Loucy (cell line): Measurements from ENCODE around the gene CAPN10.

ENCODE experiments used
- H2AFZ ChIP-seq: fragments of 200-600 bp; sonication (generic); 2 replicates; pipeline ENCODE4 v1.6.0; 2016; ENCODE audit warnings: antibody characterized with exemption, mild to moderate bottlenecking, low read length, moderate library complexity
- H3F3A ChIP-seq: fragments of 200-600 bp; 2 replicates; pipeline ENCODE4 v1.6.0; 2016; ENCODE audit warnings: antibody characterized with exemption, low read depth, mild to moderate bottlenecking
- H3K27me3 ChIP-seq: fragments of 200-600 bp; sonication (generic); 2 replicates; pipeline ENCODE4 v1.6.1; 2014; ENCODE audit warnings: low read length, mild to moderate bottlenecking; ENCODE audit not compliant: insufficient read depth, poor library complexity, severe bottlenecking
- H3K36me3 ChIP-seq: fragments of 200-600 bp; sonication (generic); 2 replicates; pipeline ENCODE4 v1.6.1; 2016; ENCODE audit warnings: low read length; ENCODE audit not compliant: insufficient read depth
- H3K4me1 ChIP-seq: fragments of 200-600 bp; sonication (generic); 2 replicates; pipeline ENCODE4 v1.5.1; 2014; ENCODE audit warnings: low read length, mild to moderate bottlenecking; ENCODE audit not compliant: insufficient read depth, poor library complexity, severe bottlenecking
- H3K4me2 ChIP-seq: fragments of 200-600 bp; sonication (generic); 2 replicates; pipeline ENCODE4 v1.6.0; 2014; ENCODE audit warnings: antibody characterized with exemption, low read length, low read depth, mild to moderate bottlenecking; ENCODE audit not compliant: poor library complexity, severe bottlenecking
- H3K4me3 ChIP-seq: fragments of 200-600 bp; sonication (generic); 2 replicates; pipeline ENCODE4 v1.5.1; 2014; ENCODE audit warnings: low read length, mild to moderate bottlenecking, mixed read lengths; ENCODE audit not compliant: poor library complexity, severe bottlenecking
- H3K79me2 ChIP-seq: fragments of 200-600 bp; sonication (generic); 2 replicates; pipeline ENCODE4 v1.6.1; 2014; ENCODE audit warnings: low read length; ENCODE audit not compliant: insufficient read depth
- H3K9ac ChIP-seq: fragments of 200-600 bp; sonication (generic); 2 replicates; pipeline ENCODE4 v1.6.0; 2014; ENCODE audit warnings: mild to moderate bottlenecking, low read depth, low read length, moderate library complexity; ENCODE audit not compliant: poor library complexity, severe bottlenecking
- H3K9me2 ChIP-seq: fragments of 200-600 bp; sonication (generic); replicated peaks from 2 replicates; pipeline ENCODE4 v1.6.1; 2016; ENCODE audit warnings: low read depth, low read length, mixed read lengths
- H3K9me3 ChIP-seq: fragments of 200-600 bp; sonication (generic); 2 replicates; pipeline ENCODE4 v1.6.1; 2014; ENCODE audit warnings: mild to moderate bottlenecking, antibody characterized with exemption, low read length, low read depth; ENCODE audit not compliant: insufficient read depth
- H4K20me1 ChIP-seq: fragments of 200-600 bp; sonication (generic); 2 replicates; pipeline ENCODE4 v1.6.0; 2014; ENCODE audit warnings: antibody characterized with exemption, low read length, mild to moderate bottlenecking; ENCODE audit not compliant: insufficient read depth, poor library complexity, severe bottlenecking
- EZH2phosphoT487 ChIP-seq: fragments of 200-600 bp; IDR thresholded peaks from 2 replicates; pipeline ENCODE4 v1.6.1; 2018; ENCODE audit warnings: antibody characterized with exemption, mild to moderate bottlenecking, moderate library complexity, borderline replicate concordance
- TF ChIP-seq, protein P1 (sequence below): fragments of 200-600 bp; sonication (generic); conservative IDR thresholded peaks from 2 replicates; pipeline ENCODE4 v1.5.1; 2014; ENCODE audit warnings: mild to moderate bottlenecking, antibody characterized with exemption, low read length

The CAPN10 gene

DNA sequence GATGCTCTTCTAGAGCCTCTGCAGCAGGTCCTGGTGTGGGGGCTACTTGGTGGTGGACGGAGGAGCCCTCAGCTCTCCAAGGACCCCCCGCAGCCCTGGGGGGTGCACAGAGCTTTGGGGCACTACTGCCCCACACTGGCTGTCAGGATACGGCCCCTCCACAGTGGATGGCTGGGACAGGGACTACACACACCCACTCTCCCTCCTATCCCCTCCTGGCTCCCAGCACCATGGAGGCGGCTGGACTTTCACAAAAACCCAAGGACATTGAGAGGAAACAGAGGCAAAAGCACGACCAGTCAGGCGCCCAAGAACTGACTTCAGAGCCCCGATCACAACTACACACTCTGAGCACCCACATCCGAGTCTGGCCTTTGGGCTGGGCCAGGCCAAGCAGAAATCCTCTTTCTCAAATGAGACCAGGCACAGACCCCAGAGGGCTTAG, 51.4 kb downstream of the CAPN10 start:
- no peaks in the 10 kb centered on the region for H3K27me3 ChIP-seq
- no peaks in the 10 kb centered on the region for H3K36me3 ChIP-seq
- no peaks in the 10 kb centered on the region for H3F3A ChIP-seq
- H3K4me2 ChIP-seq, result no peak overlapping the region
- no peaks in the 10 kb centered on the region for H3K9me2 ChIP-seq
- H3K9ac ChIP-seq, result no peak overlapping the region
- no peaks in the 10 kb centered on the region for H4K20me1 ChIP-seq
- no peak overlapping the region for H2AFZ ChIP-seq
- TF ChIP-seq EZH2phosphoT487, result no peak
- TF ChIP-seq, protein P1, sequence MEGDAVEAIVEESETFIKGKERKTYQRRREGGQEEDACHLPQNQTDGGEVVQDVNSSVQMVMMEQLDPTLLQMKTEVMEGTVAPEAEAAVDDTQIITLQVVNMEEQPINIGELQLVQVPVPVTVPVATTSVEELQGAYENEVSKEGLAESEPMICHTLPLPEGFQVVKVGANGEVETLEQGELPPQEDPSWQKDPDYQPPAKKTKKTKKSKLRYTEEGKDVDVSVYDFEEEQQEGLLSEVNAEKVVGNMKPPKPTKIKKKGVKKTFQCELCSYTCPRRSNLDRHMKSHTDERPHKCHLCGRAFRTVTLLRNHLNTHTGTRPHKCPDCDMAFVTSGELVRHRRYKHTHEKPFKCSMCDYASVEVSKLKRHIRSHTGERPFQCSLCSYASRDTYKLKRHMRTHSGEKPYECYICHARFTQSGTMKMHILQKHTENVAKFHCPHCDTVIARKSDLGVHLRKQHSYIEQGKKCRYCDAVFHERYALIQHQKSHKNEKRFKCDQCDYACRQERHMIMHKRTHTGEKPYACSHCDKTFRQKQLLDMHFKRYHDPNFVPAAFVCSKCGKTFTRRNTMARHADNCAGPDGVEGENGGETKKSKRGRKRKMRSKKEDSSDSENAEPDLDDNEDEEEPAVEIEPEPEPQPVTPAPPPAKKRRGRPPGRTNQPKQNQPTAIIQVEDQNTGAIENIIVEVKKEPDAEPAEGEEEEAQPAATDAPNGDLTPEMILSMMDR, result no peak
- H3K4me1 ChIP-seq, result no peaks in the 10 kb centered on the region
- peaks cover 21% of the 10 kb centered on the region; the same call in 1 of the 2 replicates for H3K9me3 ChIP-seq
- no peaks in the 10 kb centered on the region for H3K79me2 ChIP-seq
- no peak overlapping the region for H3K4me3 ChIP-seq

DNA sequence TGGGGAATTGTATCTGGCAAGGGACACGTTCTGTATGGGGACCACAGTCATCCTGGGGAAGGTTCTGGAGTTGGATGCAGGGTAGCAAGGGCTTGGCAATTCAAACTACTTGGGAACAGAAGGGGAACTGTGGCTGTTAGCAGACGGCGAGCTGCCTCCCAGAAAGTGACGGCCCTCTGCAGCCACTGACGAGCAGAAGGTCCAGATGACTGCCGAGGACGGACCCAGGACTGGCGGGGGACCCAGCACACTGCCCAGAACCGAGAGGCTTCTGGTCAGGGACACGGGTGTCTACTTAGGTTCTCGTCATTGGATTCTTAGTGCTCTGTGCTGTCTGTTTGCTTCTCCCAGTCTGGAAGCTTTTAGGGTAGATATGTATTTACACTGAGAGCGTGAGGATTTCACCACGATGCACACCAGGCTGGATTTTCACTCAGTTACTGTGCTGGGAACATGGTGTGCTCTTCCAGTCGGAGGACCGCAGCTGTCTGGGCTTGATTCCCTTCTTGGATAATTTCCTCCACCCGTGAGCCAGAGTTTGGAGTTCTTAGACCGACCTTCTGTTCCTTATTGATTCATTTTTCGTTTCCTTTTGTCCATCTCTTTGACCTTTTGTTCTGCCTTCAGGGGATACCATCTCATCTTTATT, 52.1 kb downstream of the CAPN10 start:
- H3K4me3 ChIP-seq, result no peak overlapping the region
- no peak for TF ChIP-seq EZH2phosphoT487
- TF ChIP-seq, protein P1, result no peak
- H3K4me1 ChIP-seq, result no peaks in the 10 kb centered on the region
- H4K20me1 ChIP-seq, result no peaks in the 10 kb centered on the region
- H3K36me3 ChIP-seq, result no peaks in the 10 kb centered on the region
- no peak overlapping the region for H3K9ac ChIP-seq
- no peaks in the 10 kb centered on the region for H3K79me2 ChIP-seq
- peaks cover 21% of the 10 kb centered on the region; the same call in 1 of the 2 replicates for H3K9me3 ChIP-seq
- no peaks in the 10 kb centered on the region for H3K9me2 ChIP-seq
- no peaks in the 10 kb centered on the region for H3F3A ChIP-seq
- H3K4me2 ChIP-seq, result no peak overlapping the region
- H2AFZ ChIP-seq, result no peak overlapping the region
- no peaks in the 10 kb centered on the region for H3K27me3 ChIP-seq

DNA sequence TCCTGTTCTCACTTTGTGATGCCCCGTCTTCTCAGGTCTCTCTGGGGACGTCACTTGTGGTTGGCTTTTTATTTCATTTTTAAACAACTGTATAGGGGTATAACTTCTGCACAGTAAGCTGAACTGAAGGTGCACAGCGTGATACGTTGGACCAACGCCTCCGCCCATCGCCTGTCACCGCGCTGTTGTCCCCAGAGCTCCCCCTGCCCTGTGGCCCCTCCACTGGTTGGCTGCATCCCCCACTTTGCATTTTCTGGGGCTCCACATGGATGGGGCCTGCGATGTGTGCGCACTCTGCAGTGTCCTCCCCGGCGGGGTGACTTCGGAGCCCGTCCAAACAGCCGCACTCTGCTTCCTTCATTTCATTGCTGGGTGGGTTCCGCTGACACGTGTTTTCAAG, 53.0 kb downstream of the CAPN10 start:
- Histone ChIP-seq H3K4me2 (no peak overlapping the region), H3K9me2 (no peaks in the 10 kb centered on the region), H2AFZ (no peak overlapping the region), H3K27me3 (no peaks in the 10 kb centered on the region), H3K4me1 (no peaks in the 10 kb centered on the region), H3K79me2 (no peaks in the 10 kb centered on the region), H4K20me1 (no peaks in the 10 kb centered on the region), H3K36me3 (no peaks in the 10 kb centered on the region), H3K9ac (no peak overlapping the region), H3K9me3 (peaks cover 12% of the 10 kb centered on the region; the same call in 1 of the 2 replicates), H3F3A (no peaks in the 10 kb centered on the region), H3K4me3 (no peak overlapping the region)
- TF ChIP-seq EZH2phosphoT487, result no peak
- TF ChIP-seq, protein P1, result no peak
